ENCODE data around the gene TERT. TPM values are rescaled to one million over a fixed set of nuclear protein-coding genes. Genes with fewer than 3 reads are reported as not detected.
"Not testable (repeated sequence)": the region's sequence is repeated elsewhere in the genome, so short reads cannot be mapped to it uniquely, and the experiment has no call there.

Gene TERT
- total RNA-seq, 1 experiment from 2014 or later = 3.3 TPM

GRCh38 chr5:1292846-1293415, 1.9 kb downstream of the TERT start:
- Histone ChIP-seq H3K36me3 (ENCODE audit: insufficient read depth, low read length) (no peaks in the 10 kb centered on the region), H3K27me3 (ENCODE audit: low read length) (no peaks in the 10 kb centered on the region), H3K4me2 (ENCODE audit: low read depth, low read length, poor library complexity, severe bottlenecking) (no peak overlapping the region), H2AFZ (ENCODE audit: low read length) (no peak overlapping the region), H4K20me1 (ENCODE audit: insufficient read depth, low read depth, low read length) (no peaks in the 10 kb centered on the region), H3K4me1 (ENCODE audit: low read length) (peaks cover 26% of the 10 kb centered on the region), H3K79me2 (ENCODE audit: low read length) (peaks cover 16% of the 10 kb centered on the region), H3K4me3 (ENCODE audit: low read length) (no peak overlapping the region), H3K9me2 (replicated peaks; ENCODE audit: insufficient read depth, low read length) (no peaks in the 10 kb centered on the region), H3K9me3 (ENCODE audit: low read length) (no peaks in the 10 kb centered on the region), H3K27ac (ENCODE audit: low read length) (no peak overlapping the region), H3K9ac (ENCODE audit: low read length) (no peak overlapping the region)
- no peak for DNase-seq

GRCh38 chr5:1292139-1292538, 2.7 kb downstream of the TERT start:
- Histone ChIP-seq H3K9ac (ENCODE audit: low read length) (no peak overlapping the region), H3K36me3 (ENCODE audit: insufficient read depth, low read length) (no peaks in the 10 kb centered on the region), H3K4me1 (ENCODE audit: low read length) (peaks cover 22% of the 10 kb centered on the region), H3K9me3 (ENCODE audit: low read length) (no peaks in the 10 kb centered on the region), H3K27me3 (ENCODE audit: low read length) (no peaks in the 10 kb centered on the region), H3K27ac (ENCODE audit: low read length) (no peak overlapping the region), H3K4me3 (ENCODE audit: low read length) (no peak overlapping the region), H2AFZ (ENCODE audit: low read length) (no peak overlapping the region), H3K9me2 (replicated peaks; ENCODE audit: insufficient read depth, low read length) (no peaks in the 10 kb centered on the region), H3K79me2 (ENCODE audit: low read length) (peaks cover 18% of the 10 kb centered on the region), H4K20me1 (ENCODE audit: insufficient read depth, low read depth, low read length) (no peaks in the 10 kb centered on the region), H3K4me2 (ENCODE audit: low read depth, low read length, poor library complexity, severe bottlenecking) (no peak overlapping the region)
- DNase-seq = no peak

GRCh38 chr5:1291611-1292080, 3.2 kb downstream of the TERT start:
- Histone ChIP-seq H3K79me2 (ENCODE audit: low read length) (peaks cover 23% of the 10 kb centered on the region), H3K27me3 (ENCODE audit: low read length) (no peaks in the 10 kb centered on the region), H4K20me1 (ENCODE audit: insufficient read depth, low read depth, low read length) (no peaks in the 10 kb centered on the region), H3K27ac (ENCODE audit: low read length) (no peak overlapping the region), H3K4me1 (ENCODE audit: low read length) (peaks cover 19% of the 10 kb centered on the region), H3K4me3 (ENCODE audit: low read length) (no peak overlapping the region), H3K36me3 (ENCODE audit: insufficient read depth, low read length) (no peaks in the 10 kb centered on the region), H3K9me3 (ENCODE audit: low read length) (no peaks in the 10 kb centered on the region), H3K9me2 (replicated peaks; ENCODE audit: insufficient read depth, low read length) (no peaks in the 10 kb centered on the region), H3K9ac (ENCODE audit: low read length) (no peak overlapping the region), H3K4me2 (ENCODE audit: low read depth, low read length, poor library complexity, severe bottlenecking) (no peak overlapping the region), H2AFZ (ENCODE audit: low read length) (no peak overlapping the region)
- DNase-seq = no peak

GRCh38 chr5:1290956-1291355, 3.9 kb downstream of the TERT start:
- not testable (repeated sequence) for H2AFZ ChIP-seq (ENCODE audit: low read length); H3K4me3 ChIP-seq (ENCODE audit: low read length); DNase-seq; H3K27ac ChIP-seq (ENCODE audit: low read length); H3K36me3 ChIP-seq (ENCODE audit: insufficient read depth, low read length); H3K4me2 ChIP-seq (ENCODE audit: low read depth, low read length, poor library complexity, severe bottlenecking); H3K27me3 ChIP-seq (ENCODE audit: low read length); H3K9ac ChIP-seq (ENCODE audit: low read length); H3K9me2 ChIP-seq (replicated peaks; ENCODE audit: insufficient read depth, low read length); H3K9me3 ChIP-seq (ENCODE audit: low read length); H4K20me1 ChIP-seq (ENCODE audit: insufficient read depth, low read depth, low read length)
- peaks cover 19% of the 10 kb centered on the region for H3K4me1 ChIP-seq (ENCODE audit: low read length)
- peaks cover 27% of the 10 kb centered on the region for H3K79me2 ChIP-seq (ENCODE audit: low read length)

- not testable (repeated sequence) for H3K36me3 ChIP-seq (ENCODE audit: insufficient read depth, low read length); H2AFZ ChIP-seq (ENCODE audit: low read length); H4K20me1 ChIP-seq (ENCODE audit: insufficient read depth, low read depth, low read length); DNase-seq; H3K27ac ChIP-seq (ENCODE audit: low read length); H3K9me3 ChIP-seq (ENCODE audit: low read length); H3K9me2 ChIP-seq (replicated peaks; ENCODE audit: insufficient read depth, low read length); H3K4me3 ChIP-seq (ENCODE audit: low read length); H3K27me3 ChIP-seq (ENCODE audit: low read length); H3K4me2 ChIP-seq (ENCODE audit: low read depth, low read length, poor library complexity, severe bottlenecking); H3K4me1 ChIP-seq (ENCODE audit: low read length); H3K9ac ChIP-seq (ENCODE audit: low read length)
- peaks cover 29% of the 10 kb centered on the region for H3K79me2 ChIP-seq (ENCODE audit: low read length)
These were observed 5.3 kb downstream of the TERT start for GRCh38 chr5:1289559-1289958.

GRCh38 chr5:1288439-1289335, 6.2 kb downstream of the TERT start:
- Histone ChIP-seq H3K79me2 (ENCODE audit: low read length) (peaks cover 22% of the 10 kb centered on the region), H3K4me3 (ENCODE audit: low read length) (no peak overlapping the region), H3K4me1 (ENCODE audit: low read length) (peaks cover under 1% of the 10 kb centered on the region), H3K4me2 (ENCODE audit: low read depth, low read length, poor library complexity, severe bottlenecking) (no peak overlapping the region), H3K36me3 (ENCODE audit: insufficient read depth, low read length) (no peaks in the 10 kb centered on the region), H3K27ac (ENCODE audit: low read length) (no peak overlapping the region), H3K27me3 (ENCODE audit: low read length) (no peaks in the 10 kb centered on the region), H2AFZ (ENCODE audit: low read length) (no peak overlapping the region), H3K9me3 (ENCODE audit: low read length) (no peaks in the 10 kb centered on the region), H4K20me1 (ENCODE audit: insufficient read depth, low read depth, low read length) (no peaks in the 10 kb centered on the region), H3K9ac (ENCODE audit: low read length) (no peak overlapping the region), H3K9me2 (replicated peaks; ENCODE audit: insufficient read depth, low read length) (no peaks in the 10 kb centered on the region)
- DNase-seq = peak; percentile 27

- Histone ChIP-seq H3K9me3 (ENCODE audit: low read length) (no peaks in the 10 kb centered on the region), H3K9ac (ENCODE audit: low read length) (no peak overlapping the region), H3K9me2 (replicated peaks; ENCODE audit: insufficient read depth, low read length) (no peaks in the 10 kb centered on the region), H3K4me1 (ENCODE audit: low read length) (no peaks in the 10 kb centered on the region), H3K79me2 (ENCODE audit: low read length) (peaks cover 13% of the 10 kb centered on the region; the same call in 1 of the 2 replicates), H3K4me3 (ENCODE audit: low read length) (no peak overlapping the region), H3K36me3 (ENCODE audit: insufficient read depth, low read length) (no peaks in the 10 kb centered on the region), H3K4me2 (ENCODE audit: low read depth, low read length, poor library complexity, severe bottlenecking) (no peak overlapping the region), H3K27me3 (ENCODE audit: low read length) (no peaks in the 10 kb centered on the region), H2AFZ (ENCODE audit: low read length) (no peak overlapping the region), H4K20me1 (ENCODE audit: insufficient read depth, low read depth, low read length) (no peaks in the 10 kb centered on the region), H3K27ac (ENCODE audit: low read length) (no peak overlapping the region)
- DNase-seq = peak; percentile 29
These were observed 9.0 kb downstream of the TERT start for GRCh38 chr5:1285883-1286291.

- no peaks in the 10 kb centered on the region for H3K9me2 ChIP-seq (replicated peaks; ENCODE audit: insufficient read depth, low read length)
- H3K9ac ChIP-seq (ENCODE audit: low read length) = no peak overlapping the region
- no peaks in the 10 kb centered on the region for H3K9me3 ChIP-seq (ENCODE audit: low read length)
- no peak overlapping the region for H3K4me3 ChIP-seq (ENCODE audit: low read length)
- no peak overlapping the region for H3K27ac ChIP-seq (ENCODE audit: low read length)
- no peaks in the 10 kb centered on the region for H3K36me3 ChIP-seq (ENCODE audit: insufficient read depth, low read length)
- no peaks in the 10 kb centered on the region for H3K4me1 ChIP-seq (ENCODE audit: low read length)
- no peak overlapping the region for H3K4me2 ChIP-seq (ENCODE audit: low read depth, low read length, poor library complexity, severe bottlenecking)
- no peaks in the 10 kb centered on the region for H3K27me3 ChIP-seq (ENCODE audit: low read length)
- peak; percentile 9 for DNase-seq
- H2AFZ ChIP-seq (ENCODE audit: low read length) = no peak overlapping the region
- H3K79me2 ChIP-seq (ENCODE audit: low read length) = peaks cover 13% of the 10 kb centered on the region; the same call in 1 of the 2 replicates
- no peaks in the 10 kb centered on the region for H4K20me1 ChIP-seq (ENCODE audit: insufficient read depth, low read depth, low read length)
These were observed 9.7 kb downstream of the TERT start for GRCh38 chr5:1285141-1285540.

Measured in Karpas-422 (cell line).